Nephron progenitor cell (in vitro differentiated cells): ENCODE results near the gene ZDHHC14.
"Not testable (repeated sequence)": the region's sequence is repeated elsewhere in the genome, so short reads cannot be mapped to it uniquely, and the experiment has no call there.

Experiments
- DNase-seq: peaks from one replicate; pipeline ENCODE4 v3.0.0; 2021
- H3K27ac Mint-ChIP-seq: 2 replicates; pipeline ENCODE4 v1.8.0; 2021; ENCODE audit warnings: mild to moderate bottlenecking, moderate library complexity, mixed read lengths
- H3K27me3 Mint-ChIP-seq: 2 replicates; pipeline ENCODE4 v1.8.0; 2021; ENCODE audit warnings: mild to moderate bottlenecking, low read depth, mixed read lengths; ENCODE audit not compliant: poor library complexity
- H3K36me3 Mint-ChIP-seq: 2 replicates; pipeline ENCODE4 v1.8.0; 2021; ENCODE audit warnings: low read depth, mixed read lengths
- H3K4me1 Mint-ChIP-seq: 2 replicates; pipeline ENCODE4 v1.8.0; 2021; ENCODE audit warnings: mixed read lengths
- H3K4me3 Mint-ChIP-seq: 2 replicates; pipeline ENCODE4 v1.8.0; 2021; ENCODE audit warnings: mild to moderate bottlenecking, moderate library complexity, mixed read lengths
- H3K9me3 Mint-ChIP-seq: 2 replicates; pipeline ENCODE4 v1.8.0; 2021; ENCODE audit warnings: mild to moderate bottlenecking, moderate library complexity, mixed read lengths
- CTCF ChIP-seq: fragments of 200-600 bp; sonication (generic); IDR thresholded peaks from 2 replicates; pipeline ENCODE4 v1.5.0; 2021; ENCODE audit warnings: antibody characterized with exemption

Gene ZDHHC14

GRCh38 chr6:157381631-157382621, 936 bp downstream of the ZDHHC14 start:
- Mint-ChIP-seq H3K27ac (no peak overlapping the region), H3K36me3 (no peaks in the 10 kb centered on the region), H3K4me3 (peak overlapping the region; percentile 86), H3K27me3 (peaks cover 33% of the 10 kb centered on the region), H3K9me3 (no peaks in the 10 kb centered on the region), H3K4me1 (peaks cover 24% of the 10 kb centered on the region)
- peak; percentile 56 for DNase-seq
- no peak for TF ChIP-seq CTCF

GRCh38 chr6:157382821-157383220, 1.8 kb downstream of the ZDHHC14 start:
- peak overlapping the region; percentile 86 for H3K4me3 Mint-ChIP-seq
- no peak for DNase-seq
- TF ChIP-seq CTCF, result no peak
- no peaks in the 10 kb centered on the region for H3K36me3 Mint-ChIP-seq
- H3K9me3 Mint-ChIP-seq, result no peaks in the 10 kb centered on the region
- H3K27ac Mint-ChIP-seq, result no peak overlapping the region
- peaks cover 33% of the 10 kb centered on the region for H3K27me3 Mint-ChIP-seq
- peaks cover 24% of the 10 kb centered on the region for H3K4me1 Mint-ChIP-seq

- H3K9me3 Mint-ChIP-seq, result peaks cover 4% of the 10 kb centered on the region
- no peak overlapping the region for H3K27ac Mint-ChIP-seq
- H3K36me3 Mint-ChIP-seq, result peaks cover 3% of the 10 kb centered on the region
- H3K27me3 Mint-ChIP-seq, result peaks cover 33% of the 10 kb centered on the region
- DNase-seq, result no peak
- TF ChIP-seq CTCF, result no peak
- peaks cover 24% of the 10 kb centered on the region for H3K4me1 Mint-ChIP-seq
- H3K4me3 Mint-ChIP-seq, result peak overlapping the region; percentile 57
These were observed 2.5 kb downstream of the ZDHHC14 start for GRCh38 chr6:157383471-157383870.

- H3K36me3 Mint-ChIP-seq, result peaks cover 11% of the 10 kb centered on the region
- H3K27me3 Mint-ChIP-seq, result peaks cover 33% of the 10 kb centered on the region
- not testable (repeated sequence) for H3K4me3 Mint-ChIP-seq, DNase-seq, H3K27ac Mint-ChIP-seq
- peaks cover 18% of the 10 kb centered on the region for H3K9me3 Mint-ChIP-seq
- H3K4me1 Mint-ChIP-seq, result peaks cover 17% of the 10 kb centered on the region
These were observed 4.0 kb downstream of the ZDHHC14 start for GRCh38 chr6:157384962-157385361.

- no peak overlapping the region for H3K27ac Mint-ChIP-seq
These were observed 4.5 kb downstream of the ZDHHC14 start for GRCh38 chr6:157385482-157385881.

GRCh38 chr6:157386023-157386422, 5.0 kb downstream of the ZDHHC14 start:
- Mint-ChIP-seq H3K9me3 (peaks cover 29% of the 10 kb centered on the region), H3K27me3 (peaks cover 33% of the 10 kb centered on the region), H3K4me3 (no peak overlapping the region), H3K27ac (no peak overlapping the region), H3K36me3 (peaks cover 20% of the 10 kb centered on the region), H3K4me1 (peaks cover 16% of the 10 kb centered on the region)
- DNase-seq, result no peak
- no peak for TF ChIP-seq CTCF

More at GRCh38 chr6:157385482-157385881, 4.5 kb downstream of the ZDHHC14 start:
- peaks cover 33% of the 10 kb centered on the region for H3K27me3 Mint-ChIP-seq
- DNase-seq, result no peak
- no peak for TF ChIP-seq CTCF
- H3K9me3 Mint-ChIP-seq, result peaks cover 23% of the 10 kb centered on the region
- no peak overlapping the region for H3K4me3 Mint-ChIP-seq
- peaks cover 16% of the 10 kb centered on the region for H3K36me3 Mint-ChIP-seq
- peaks cover 16% of the 10 kb centered on the region for H3K4me1 Mint-ChIP-seq
